Activated CD8-positive, alpha-beta T cell treated with anti-CD3 and anti-CD28 coated beads, Interleukin-2, amount 10 ng/mL, durations not matched to agents 7 days and 5 days (primary cell): ENCODE data around the gene S100A8. TPM values are rescaled to one million over a fixed set of nuclear protein-coding genes. Genes with fewer than 3 reads are reported as not detected.
A peak's percentile ranks its signal among the peaks of the same experiment; 100 is the strongest.
"Not testable (repeated sequence)": the region's sequence is repeated elsewhere in the genome, so short reads cannot be mapped to it uniquely, and the experiment has no call there.

ENCODE experiments used
- ATAC-seq: fragments of 150-1000 bp; cut with Tn5 transposase; one replicate; pipeline ENCODE4 v1.10.0; 2021; ENCODE audit warnings: moderate library complexity
- CTCF ChIA-PET: fragments of 350-600 bp; sonication (Branson Sonifier 250); formaldehyde crosslinking; loops from one replicate; lab custom pipeline; 2021; ENCODE audit warnings: antibody characterized with exemption; lab: Charles Lee
- POLR2A ChIA-PET: fragments of 350-600 bp; sonication (Branson Sonifier 250); formaldehyde crosslinking; loops from one replicate; lab custom pipeline; 2021; ENCODE audit warnings: antibody characterized with exemption; lab: Charles Lee
- DNase-seq: peaks from one replicate; pipeline ENCODE4 v3.0.0-alpha.2; 2020
- H3K27ac Mint-ChIP-seq: one replicate; pipeline ENCODE4 v1.8.0; 2021; ENCODE audit warnings: mild to moderate bottlenecking, mixed read lengths
- H3K27me3 Mint-ChIP-seq: one replicate; pipeline ENCODE4 v1.8.0; 2021; ENCODE audit warnings: low read depth, mixed read lengths
- H3K36me3 Mint-ChIP-seq: one replicate; pipeline ENCODE4 v1.8.0; 2021; ENCODE audit warnings: low read depth, mixed read lengths
- H3K4me1 Mint-ChIP-seq: one replicate; pipeline ENCODE4 v1.8.0; 2021; ENCODE audit warnings: low read depth, mixed read lengths
- H3K4me3 Mint-ChIP-seq: one replicate; pipeline ENCODE4 v1.8.0; 2021; ENCODE audit warnings: mild to moderate bottlenecking, mixed read lengths
- H3K9me3 Mint-ChIP-seq: one replicate; pipeline ENCODE4 v1.8.0; 2022; ENCODE audit warnings: mixed read lengths; ENCODE audit not compliant: insufficient read depth
- total RNA-seq, 2 experiments: library from RNA; stranded (reverse); gene quantifications; one replicate each; pipeline ENCODE4 v1.2.3, GENCODE V29; 2021

Gene S100A8
- total RNA-seq, 2 experiments from 2014 or later: not detected

GRCh38 chr1:153407274-153407673, 16.4 kb upstream of the S100A8 start:
- H3K36me3 Mint-ChIP-seq, H3K27ac Mint-ChIP-seq, H3K4me3 Mint-ChIP-seq, H3K9me3 Mint-ChIP-seq, POLR2A ChIA-PET, ATAC-seq, H3K4me1 Mint-ChIP-seq: not testable (repeated sequence)
- CTCF ChIA-PET: interaction anchor here (0.9 to 2.7 kb wide), 3 partner anchors 51 to 88 kb away, joined by 3 to 7 read pairs (median 5); no protein-coding TSS in a partner anchor
- peaks cover 18% of the 10 kb centered on the region for H3K27me3 Mint-ChIP-seq
- peak; percentile 33 for DNase-seq

- H3K27ac Mint-ChIP-seq, POLR2A ChIA-PET, H3K36me3 Mint-ChIP-seq, H3K4me1 Mint-ChIP-seq, H3K4me3 Mint-ChIP-seq, ATAC-seq, H3K9me3 Mint-ChIP-seq, DNase-seq: not testable (repeated sequence)
- peaks cover 18% of the 10 kb centered on the region for H3K27me3 Mint-ChIP-seq
- CTCF ChIA-PET: interaction anchor here (0.6 to 2.7 kb wide), 3 partner anchors 51 to 89 kb away, joined by 3 to 7 read pairs (median 5); no protein-coding TSS in a partner anchor
These were observed 15.1 kb upstream of the S100A8 start for GRCh38 chr1:153405825-153406599.

- Mint-ChIP-seq H3K36me3 (no peaks in the 10 kb centered on the region), H3K27ac (no peak overlapping the region), H3K9me3 (no peaks in the 10 kb centered on the region), H3K4me1 (peaks cover 5% of the 10 kb centered on the region), H3K27me3 (peaks cover 14% of the 10 kb centered on the region), H3K4me3 (no peak overlapping the region)
- ChIA-PET POLR2A (no interaction called here), CTCF (interaction anchor here (0.9 to 4.2 kb wide), 4 partner anchors 18 to 51 kb away, joined by 3 to 26 read pairs (median 5); partner anchors contain the start of gene S100A9)
- peak; percentile 63 for ATAC-seq
- DNase-seq: peak; percentile 61
These were observed 13.9 kb upstream of the S100A8 start for GRCh38 chr1:153404768-153405167.

- POLR2A ChIA-PET: no interaction called here
- Mint-ChIP-seq H3K4me1 (peaks cover 5% of the 10 kb centered on the region), H3K36me3 (no peaks in the 10 kb centered on the region), H3K4me3 (no peak overlapping the region), H3K27ac (no peak overlapping the region), H3K27me3 (peaks cover 9% of the 10 kb centered on the region), H3K9me3 (no peaks in the 10 kb centered on the region)
- CTCF ChIA-PET: interaction anchor here (0.9 to 4.2 kb wide), 4 partner anchors 18 to 50 kb away, joined by 3 to 26 read pairs (median 5); partner anchors contain the start of gene S100A9
- no peak for DNase-seq
- ATAC-seq: no peak
These were observed 13.3 kb upstream of the S100A8 start for GRCh38 chr1:153404086-153404635.

- ChIA-PET CTCF (interaction anchor here (1.5 to 4.2 kb wide), 2 partner anchors 19 to 49 kb away, joined by 4 to 26 read pairs; no protein-coding TSS in a partner anchor), POLR2A (no interaction called here)
- H3K27me3 Mint-ChIP-seq: peaks cover 8% of the 10 kb centered on the region
- no peaks in the 10 kb centered on the region for H3K9me3 Mint-ChIP-seq
- no peak overlapping the region for H3K27ac Mint-ChIP-seq
- ATAC-seq (no peak), DNase-seq (no peak)
- peaks cover 5% of the 10 kb centered on the region for H3K4me1 Mint-ChIP-seq
- H3K4me3 Mint-ChIP-seq: no peak overlapping the region
- H3K36me3 Mint-ChIP-seq: no peaks in the 10 kb centered on the region
These were observed 12.7 kb upstream of the S100A8 start for GRCh38 chr1:153403421-153404085.

- Mint-ChIP-seq H3K9me3 (no peaks in the 10 kb centered on the region), H3K27ac (no peak overlapping the region), H3K4me1 (peaks cover 3% of the 10 kb centered on the region), H3K36me3 (no peaks in the 10 kb centered on the region), H3K4me3 (no peak overlapping the region), H3K27me3 (peaks cover 3% of the 10 kb centered on the region)
- DNase-seq (no peak), ATAC-seq (no peak)
- ChIA-PET CTCF (interaction anchor here (4.2 kb wide), 1 partner anchor 48 kb away, joined by 26 read pairs; no protein-coding TSS in a partner anchor), POLR2A (no interaction called here)
These were observed 11.4 kb upstream of the S100A8 start for GRCh38 chr1:153402226-153402625.

GRCh38 chr1:153401461-153401860, 10.6 kb upstream of the S100A8 start:
- Mint-ChIP-seq H3K9me3 (no peaks in the 10 kb centered on the region), H3K27ac (no peak overlapping the region), H3K4me3 (no peak overlapping the region), H3K36me3 (no peaks in the 10 kb centered on the region), H3K27me3 (peaks cover 3% of the 10 kb centered on the region), H3K4me1 (no peaks in the 10 kb centered on the region)
- ChIA-PET POLR2A (no interaction called here), CTCF (interaction anchor here (4.2 kb wide), 1 partner anchor 47 kb away, joined by 26 read pairs; no protein-coding TSS in a partner anchor)
- DNase-seq: no peak
- ATAC-seq: no peak

GRCh38 chr1:153400244-153400643, 9.4 kb upstream of the S100A8 start:
- no peak overlapping the region for H3K4me3 Mint-ChIP-seq
- ATAC-seq: no peak
- no peak overlapping the region for H3K27ac Mint-ChIP-seq

GRCh38 chr1:153399401-153400055, 8.7 kb upstream of the S100A8 start:
- H3K4me1 Mint-ChIP-seq: no peaks in the 10 kb centered on the region
- H3K36me3 Mint-ChIP-seq: no peaks in the 10 kb centered on the region
- POLR2A ChIA-PET: no interaction called here
- H3K4me3 Mint-ChIP-seq: no peak overlapping the region
- H3K27ac Mint-ChIP-seq: no peak overlapping the region
- H3K27me3 Mint-ChIP-seq: peaks cover 3% of the 10 kb centered on the region
- CTCF ChIA-PET: interaction anchor here (0.8 kb wide), 1 partner anchor 47 kb away, joined by 3 read pairs; no protein-coding TSS in a partner anchor
- no peaks in the 10 kb centered on the region for H3K9me3 Mint-ChIP-seq
- DNase-seq (no peak), ATAC-seq (no peak)

More at GRCh38 chr1:153400244-153400643, 9.4 kb upstream of the S100A8 start:
- CTCF ChIA-PET: interaction anchor here (0.8 to 0.9 kb wide), 2 partner anchors 45 to 48 kb away, joined by 3 to 4 read pairs; no protein-coding TSS in a partner anchor
- Mint-ChIP-seq H3K27me3 (peaks cover 3% of the 10 kb centered on the region), H3K9me3 (no peaks in the 10 kb centered on the region), H3K4me1 (no peaks in the 10 kb centered on the region), H3K36me3 (no peaks in the 10 kb centered on the region)
- DNase-seq: no peak
- POLR2A ChIA-PET: no interaction called here

GRCh38 chr1:153397924-153398651, 7.2 kb upstream of the S100A8 start:
- ATAC-seq: no peak
- H3K27ac Mint-ChIP-seq: no peak overlapping the region
- no peak for DNase-seq
- POLR2A ChIA-PET: no interaction called here
- H3K27me3 Mint-ChIP-seq: peaks cover under 1% of the 10 kb centered on the region
- no peaks in the 10 kb centered on the region for H3K36me3 Mint-ChIP-seq
- H3K4me3 Mint-ChIP-seq: no peak overlapping the region
- no peaks in the 10 kb centered on the region for H3K4me1 Mint-ChIP-seq
- CTCF ChIA-PET: no interaction called here
- H3K9me3 Mint-ChIP-seq: no peaks in the 10 kb centered on the region
